Esophagus squamous epithelium (tissue), 5 donors: Measurements from ENCODE around the gene INIP. TPM values are rescaled to one million over a fixed set of nuclear protein-coding genes. Genes with fewer than 3 reads are reported as not detected.

Source experiments
- DNase-seq: peaks from one replicate; lab custom pipeline; 2025; lab: John Stamatoyannopoulos, UW
- H3K27ac ChIP-seq, 4 donors: fragments of 200-600 bp; sonication (generic); one replicate each; pipeline ENCODE4 v1.5.1; 2016 to 2019; ENCODE audit warnings: mild to moderate bottlenecking in 1 of 4
- H3K27me3 ChIP-seq, 4 donors: fragments of 200-600 bp; sonication (generic); 1 replicate in 3 of 4; 2 replicates in 1 of 4; pipeline versions ENCODE4 v1.5.1 to v1.6.0; 2017 to 2021; ENCODE audit warnings: antibody characterized with exemption in 1 of 4
- H3K36me3 ChIP-seq, 3 donors: fragments of 200-600 bp; sonication (generic); one replicate each; pipeline ENCODE4 v1.5.1; 2016 to 2019
- H3K4me1 ChIP-seq, 3 donors: fragments of 200-600 bp; sonication (generic); one replicate each; pipeline ENCODE4 v1.5.1; 2017 to 2019
- H3K4me3 ChIP-seq, 4 donors: fragments of 200-600 bp; sonication (generic); 1 replicate in 3 of 4; 2 replicates in 1 of 4; pipeline ENCODE4 v1.5.1; 2016 to 2019; ENCODE audit warnings: mild to moderate bottlenecking in 2 of 4, moderate library complexity in 1 of 4
- H3K9me3 ChIP-seq, 3 donors: fragments of 200-600 bp; sonication (generic); one replicate each; pipeline ENCODE4 v1.5.1; 2016 to 2019
- POLR2A ChIP-seq, 4 donors: fragments of 450-650 bp; IDR thresholded peaks; one replicate each; pipeline ENCODE4 v1.6.1; 2017; ENCODE audit warnings: antibody characterized with exemption in 4 of 4, mild to moderate bottlenecking in 4 of 4, moderate library complexity in 3 of 4
- WGBS, 2 donors: methylation state at CpG; one replicate each; pipeline ENCODE4 v1.1.5; 2018; 5-methylcytosine and 5-hydroxymethylcytosine counted together
- intact Hi-C: fragments of 100-400 bp; cut with DNase I; formaldehyde crosslinking; loops from one replicate; pipeline ENCODE4 v1.15.0; 2022
- total RNA-seq, 4 donors: library from RNA; depleted of rRNA; stranded (reverse); fragments of >200 nt; gene quantifications; one replicate each; pipeline ENCODE4 v1.1.0, GENCODE V29; 2016
- TF ChIP-seq, protein P1 (sequence below), 6 experiments: fragments of 450-650 bp in 4 of 6; fragments of 200-600 bp in 2 of 6; sonication (generic) in 2 of 6; IDR thresholded peaks; one replicate each; pipeline ENCODE4 v1.5.1; 2016 to 2019; ENCODE audit warnings: antibody characterized with exemption in 6 of 6, mild to moderate bottlenecking in 4 of 6, moderate library complexity in 4 of 6
- donor health status: DM: yes; HTN: yes; CAD: no.

INIP gene
- total RNA-seq, 4 donors from 2014 or later: 8.1 to 14.9 (median 12.5) TPM

DNA sequence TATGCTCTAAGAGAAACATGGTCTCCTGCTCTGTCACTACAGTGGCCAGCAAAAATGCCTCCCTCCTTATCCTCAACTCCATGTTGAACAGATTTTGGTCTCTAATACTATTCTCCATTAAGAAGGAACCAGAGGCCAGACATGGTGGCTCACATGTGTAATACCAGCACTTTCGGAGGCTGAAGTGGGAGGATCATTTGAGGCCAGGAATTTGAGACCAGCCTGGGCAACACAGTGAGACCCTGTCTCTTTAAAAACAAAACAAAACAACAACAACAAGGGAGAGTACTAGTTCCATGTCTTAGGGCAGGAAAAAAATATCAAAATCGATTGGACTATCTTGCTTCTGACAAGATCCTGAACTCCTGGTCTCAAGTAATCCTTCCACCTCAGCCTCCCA lies 14.6 kb downstream of the INIP start:
- no peak overlapping the region for H3K27ac ChIP-seq
- no peaks in the 10 kb centered on the region for H3K9me3 ChIP-seq
- no peak overlapping the region for H3K4me3 ChIP-seq
- no peaks in the 10 kb centered on the region for H3K27me3 ChIP-seq
- intact Hi-C loops: no loop called here
- WGBS, 2 donors: 74 to 83% methylated on average over 2 of the region's 2 CpGs
- no peak for DNase-seq
- H3K4me1 ChIP-seq: peaks cover 0 to 7% (median 0%) of the 10 kb centered on the region in 3 donors
- peaks cover 0 to 43% (median 0%) of the 10 kb centered on the region in 3 donors for H3K36me3 ChIP-seq
- TF ChIP-seq, protein P1, sequence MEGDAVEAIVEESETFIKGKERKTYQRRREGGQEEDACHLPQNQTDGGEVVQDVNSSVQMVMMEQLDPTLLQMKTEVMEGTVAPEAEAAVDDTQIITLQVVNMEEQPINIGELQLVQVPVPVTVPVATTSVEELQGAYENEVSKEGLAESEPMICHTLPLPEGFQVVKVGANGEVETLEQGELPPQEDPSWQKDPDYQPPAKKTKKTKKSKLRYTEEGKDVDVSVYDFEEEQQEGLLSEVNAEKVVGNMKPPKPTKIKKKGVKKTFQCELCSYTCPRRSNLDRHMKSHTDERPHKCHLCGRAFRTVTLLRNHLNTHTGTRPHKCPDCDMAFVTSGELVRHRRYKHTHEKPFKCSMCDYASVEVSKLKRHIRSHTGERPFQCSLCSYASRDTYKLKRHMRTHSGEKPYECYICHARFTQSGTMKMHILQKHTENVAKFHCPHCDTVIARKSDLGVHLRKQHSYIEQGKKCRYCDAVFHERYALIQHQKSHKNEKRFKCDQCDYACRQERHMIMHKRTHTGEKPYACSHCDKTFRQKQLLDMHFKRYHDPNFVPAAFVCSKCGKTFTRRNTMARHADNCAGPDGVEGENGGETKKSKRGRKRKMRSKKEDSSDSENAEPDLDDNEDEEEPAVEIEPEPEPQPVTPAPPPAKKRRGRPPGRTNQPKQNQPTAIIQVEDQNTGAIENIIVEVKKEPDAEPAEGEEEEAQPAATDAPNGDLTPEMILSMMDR (IDR thresholded peaks at IDR 0.05): no peak
- no peak for TF ChIP-seq POLR2A (IDR thresholded peaks at IDR 0.05)

DNA sequence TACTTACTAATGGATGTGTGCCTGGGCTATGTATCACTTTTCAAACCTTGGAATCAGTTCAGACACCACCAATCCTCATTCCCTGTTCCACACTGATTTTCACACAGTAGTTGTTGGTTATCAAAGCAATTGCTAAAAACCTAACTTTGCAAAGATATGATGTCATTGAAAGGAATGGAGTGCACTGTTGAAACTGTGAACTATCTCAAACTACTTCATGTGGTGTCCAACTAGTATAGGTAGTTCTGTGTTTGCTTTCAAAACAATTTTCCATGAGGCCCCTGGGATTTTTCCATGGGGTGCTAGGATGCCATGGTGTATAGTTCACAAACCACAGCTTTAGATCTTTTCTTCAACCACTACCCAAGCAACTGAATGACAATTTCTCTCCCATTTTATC lies 17.8 kb downstream of the INIP start:
- peaks cover 0 to 52% (median 8%) of the 10 kb centered on the region in 3 donors for H3K36me3 ChIP-seq
- no peak overlapping the region for H3K27ac ChIP-seq
- H3K4me3 ChIP-seq: no peak overlapping the region
- no peaks in the 10 kb centered on the region for H3K27me3 ChIP-seq
- intact Hi-C loops: no loop called here
- no peak for DNase-seq
- H3K4me1 ChIP-seq: peaks cover 0 to 4% (median 0%) of the 10 kb centered on the region in 3 donors
- H3K9me3 ChIP-seq: no peaks in the 10 kb centered on the region
- TF ChIP-seq POLR2A (IDR thresholded peaks at IDR 0.05): no peak
- TF ChIP-seq, protein P1 (IDR thresholded peaks at IDR 0.05): no peak

DNA sequence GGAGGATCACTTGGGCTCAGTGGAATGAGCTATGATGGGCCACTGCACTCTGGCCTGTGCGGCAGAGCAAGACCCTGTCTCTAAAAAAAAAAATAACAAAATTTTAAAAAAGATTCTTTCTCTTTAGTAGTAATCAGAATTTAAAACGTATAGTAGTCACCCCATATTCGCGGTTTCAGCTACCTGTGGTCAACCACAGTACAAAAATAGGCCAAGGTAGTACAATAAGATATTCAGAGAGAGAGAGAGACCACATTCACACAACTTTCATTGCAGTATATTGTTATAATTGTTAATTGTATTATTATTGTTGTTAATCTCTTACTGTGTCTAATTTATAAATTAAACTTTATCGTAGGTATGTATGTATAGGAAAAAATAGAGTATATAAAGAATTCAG lies 18.7 kb downstream of the INIP start:
- Histone ChIP-seq H3K9me3 (no peaks in the 10 kb centered on the region), H3K36me3 (peaks cover 0 to 47% (median 8%) of the 10 kb centered on the region in 3 donors), H3K4me3 (no peak overlapping the region), H3K27me3 (no peaks in the 10 kb centered on the region), H3K4me1 (peaks cover 0 to 12% (median 3%) of the 10 kb centered on the region in 3 donors), H3K27ac (no peak overlapping the region)
- no peak for DNase-seq
- TF ChIP-seq, protein P1 (IDR thresholded peaks at IDR 0.05): no peak
- no peak for TF ChIP-seq POLR2A (IDR thresholded peaks at IDR 0.05)
- WGBS, 2 donors: 80 to 89% methylated on average over 5 of the region's 5 CpGs
- intact Hi-C loops: no loop called here

DNA sequence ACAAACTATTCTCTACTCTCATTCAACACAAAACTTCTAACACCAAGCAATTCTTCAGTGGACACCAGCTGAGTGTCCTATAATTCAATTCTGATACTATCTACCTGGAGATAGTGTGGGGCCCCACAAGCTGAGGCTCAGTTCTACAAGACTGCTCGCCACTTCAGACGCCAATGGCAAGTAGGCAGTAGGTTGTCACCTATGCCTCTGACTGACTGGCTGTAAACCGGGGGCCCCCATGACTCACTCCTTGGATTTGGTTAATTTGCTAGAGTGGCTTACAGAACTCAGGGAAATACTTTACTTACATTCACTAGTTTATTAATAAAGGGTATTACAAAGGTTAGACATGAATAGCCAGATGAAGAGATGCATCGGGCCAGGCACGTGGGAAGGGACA lies 21.5 kb downstream of the INIP start:
- Histone ChIP-seq H3K27me3 (no peaks in the 10 kb centered on the region), H3K27ac (no peak overlapping the region), H3K4me1 (peaks cover 0 to 19% (median 3%) of the 10 kb centered on the region in 3 donors), H3K9me3 (no peaks in the 10 kb centered on the region), H3K36me3 (peaks cover 5 to 69% (median 13%) of the 10 kb centered on the region in 3 donors), H3K4me3 (no peak overlapping the region)
- no peak for DNase-seq
- 86 to 100% methylated on average over 3 to 4 of the region's 5 CpGs for WGBS, 2 donors
- no peak for TF ChIP-seq POLR2A (IDR thresholded peaks at IDR 0.05)
- TF ChIP-seq, protein P1 (IDR thresholded peaks at IDR 0.05): no peak
- intact Hi-C loops: no loop called here

DNA sequence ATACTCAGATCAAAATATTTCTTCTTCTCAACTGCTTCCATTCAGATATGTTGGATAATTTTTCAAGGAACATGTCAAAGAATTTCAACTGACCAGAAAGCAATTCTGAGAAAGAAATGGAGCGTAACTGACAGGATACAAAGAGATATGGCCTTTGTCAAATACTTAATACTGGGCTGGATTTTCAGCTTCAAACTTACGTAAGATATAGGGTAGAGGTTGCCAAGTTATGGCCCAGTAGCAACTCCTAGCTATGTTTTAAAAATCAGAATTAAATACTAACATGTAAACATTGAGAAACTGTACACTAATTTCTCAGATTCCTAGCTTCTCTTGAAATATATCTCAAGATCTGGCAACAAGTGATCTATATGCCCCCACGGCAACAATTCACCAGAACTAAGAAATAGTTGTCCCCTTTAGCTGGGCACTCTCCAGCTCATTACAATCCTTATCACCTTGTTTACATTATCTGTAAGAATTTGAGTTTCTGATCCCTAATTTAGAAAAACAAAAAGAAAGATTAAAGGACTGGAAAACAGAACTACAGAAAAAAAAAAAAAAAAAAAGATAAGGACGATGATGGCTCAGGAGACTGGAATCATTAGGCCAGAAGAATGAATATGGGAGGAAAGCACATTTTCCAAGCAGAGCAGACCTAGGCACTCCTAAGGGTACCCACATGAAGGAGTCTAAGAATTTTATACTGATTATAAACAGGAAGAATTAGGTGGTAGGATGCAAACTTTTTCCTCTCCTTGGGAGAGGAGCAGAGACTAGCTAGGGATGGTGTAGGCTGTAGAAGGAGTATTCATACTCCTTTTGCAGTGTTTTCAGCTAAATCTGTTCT lies 23.0 kb downstream of the INIP start:
- peaks cover 0 to 19% (median 3%) of the 10 kb centered on the region in 3 donors for H3K4me1 ChIP-seq
- no peaks in the 10 kb centered on the region for H3K27me3 ChIP-seq
- H3K27ac ChIP-seq: peak overlapping the region in 1 of 4 donors; percentile 17
- intact Hi-C loops: no loop called here
- 67 to 80% methylated on average over 4 of the region's 4 CpGs for WGBS, 2 donors
- peaks cover 5 to 72% (median 26%) of the 10 kb centered on the region in 3 donors for H3K36me3 ChIP-seq
- TF ChIP-seq POLR2A (IDR thresholded peaks at IDR 0.05): no peak
- TF ChIP-seq, protein P1 (IDR thresholded peaks at IDR 0.05): no peak
- H3K4me3 ChIP-seq: no peak overlapping the region
- no peak for DNase-seq
- H3K9me3 ChIP-seq: no peaks in the 10 kb centered on the region
